ENCODE results near the gene LRRC61.

GRCh38 chr7:150372271-150373048, 49.3 kb downstream of the LRRC61 start:
- no peak for TF ChIP-seq CTCF (IDR thresholded peaks at IDR 0.05)
- TF ChIP-seq POLR2A (IDR thresholded peaks at IDR 0.05): no peak
